Measurements from ENCODE around the gene ZDHHC23.

DNA sequence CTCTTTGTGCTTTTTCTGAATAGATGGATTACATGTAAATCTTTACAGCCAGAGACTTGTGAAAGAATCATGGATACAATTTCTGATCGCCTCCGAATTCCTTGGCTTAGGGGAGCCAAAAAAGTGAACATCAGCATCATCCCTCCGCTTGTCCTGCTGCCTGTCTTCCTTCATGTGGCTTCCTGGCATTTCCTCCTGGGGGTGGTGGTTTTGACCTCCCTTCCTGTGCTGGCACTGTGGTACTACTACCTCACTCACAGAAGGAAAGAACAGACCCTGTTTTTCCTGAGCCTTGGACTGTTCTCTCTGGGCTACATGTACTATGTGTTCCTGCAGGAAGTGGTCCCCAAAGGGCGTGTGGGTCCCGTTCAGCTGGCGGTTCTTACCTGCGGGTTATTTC is 5.9 kb downstream of the ZDHHC23 start:
- no peak for TF ChIP-seq POLR2A (IDR thresholded peaks at IDR 0.05)
- TF ChIP-seq, protein P1, sequence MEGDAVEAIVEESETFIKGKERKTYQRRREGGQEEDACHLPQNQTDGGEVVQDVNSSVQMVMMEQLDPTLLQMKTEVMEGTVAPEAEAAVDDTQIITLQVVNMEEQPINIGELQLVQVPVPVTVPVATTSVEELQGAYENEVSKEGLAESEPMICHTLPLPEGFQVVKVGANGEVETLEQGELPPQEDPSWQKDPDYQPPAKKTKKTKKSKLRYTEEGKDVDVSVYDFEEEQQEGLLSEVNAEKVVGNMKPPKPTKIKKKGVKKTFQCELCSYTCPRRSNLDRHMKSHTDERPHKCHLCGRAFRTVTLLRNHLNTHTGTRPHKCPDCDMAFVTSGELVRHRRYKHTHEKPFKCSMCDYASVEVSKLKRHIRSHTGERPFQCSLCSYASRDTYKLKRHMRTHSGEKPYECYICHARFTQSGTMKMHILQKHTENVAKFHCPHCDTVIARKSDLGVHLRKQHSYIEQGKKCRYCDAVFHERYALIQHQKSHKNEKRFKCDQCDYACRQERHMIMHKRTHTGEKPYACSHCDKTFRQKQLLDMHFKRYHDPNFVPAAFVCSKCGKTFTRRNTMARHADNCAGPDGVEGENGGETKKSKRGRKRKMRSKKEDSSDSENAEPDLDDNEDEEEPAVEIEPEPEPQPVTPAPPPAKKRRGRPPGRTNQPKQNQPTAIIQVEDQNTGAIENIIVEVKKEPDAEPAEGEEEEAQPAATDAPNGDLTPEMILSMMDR (IDR thresholded peaks at IDR 0.05): no peak
